Lower leg skin (tissue), 4 donors: ENCODE data around the gene SLC19A2. TPM values are rescaled to one million over a fixed set of nuclear protein-coding genes. Genes with fewer than 3 reads are reported as not detected.

Experiments used
- DNase-seq, 2 donors: peaks; one replicate each; pipeline ENCODE4 v3.0.0-alpha.2; 2019; ENCODE audit warnings: low spot score in 2 of 2
- H3K4me3 ChIP-seq: fragments of 200-600 bp; sonication (generic); 2 replicates; pipeline ENCODE4 v1.5.1; 2017; ENCODE audit warnings: mild to moderate bottlenecking, low read depth; ENCODE audit not compliant: poor library complexity, severe bottlenecking
- CTCF ChIP-seq, 3 donors: fragments of 450-650 bp; IDR thresholded peaks; one replicate each; pipeline ENCODE4 v1.5.1; 2016; ENCODE audit warnings: antibody characterized with exemption in 3 of 3, mild to moderate bottlenecking in 3 of 3, moderate library complexity in 2 of 3
- POLR2A ChIP-seq, 2 donors: fragments of 450-650 bp; IDR thresholded peaks; one replicate each; pipeline ENCODE4 v1.6.1; 2016 to 2017; ENCODE audit warnings: antibody characterized with exemption in 2 of 2, mild to moderate bottlenecking in 1 of 2, moderate library complexity in 1 of 2
- WGBS, 2 donors: methylation state at CpG; one replicate each; pipeline ENCODE4 v1.1.5; 2018; 5-methylcytosine and 5-hydroxymethylcytosine counted together
- intact Hi-C: fragments of 100-400 bp; cut with DNase I; formaldehyde crosslinking; loops from one replicate; pipeline ENCODE4 v1.15.0; 2023; ENCODE audit warnings: low total_unique reads
- total RNA-seq, 4 donors: library from RNA; depleted of rRNA; stranded (reverse); fragments of >200 nt; gene quantifications; one replicate each; pipeline ENCODE4 v1.1.0, GENCODE V29; 2016

The SLC19A2 gene
- total RNA-seq, 4 donors from 2014 or later = 25.2 to 37.4 (median 35.1) TPM

GRCh38 chr1:169427081-169427641 is 58.6 kb downstream of the SLC19A2 start, which contains the start of gene CCDC181:
TSS of gene CCDC181 (minus strand) at chr1:169427474. CDS start at chr1:169424927, 2,547 bp downstream.
- 1 to 2% methylated on average over 29 of the region's 29 CpGs for WGBS, 2 donors
- intact Hi-C loops = no loop called here
- TF ChIP-seq CTCF (IDR thresholded peaks at IDR 0.05) = no peak
- no peak for TF ChIP-seq POLR2A (IDR thresholded peaks at IDR 0.05)
- H3K4me3 ChIP-seq = no peak within 1 kb of the TSS
- no peak for DNase-seq

DNA sequence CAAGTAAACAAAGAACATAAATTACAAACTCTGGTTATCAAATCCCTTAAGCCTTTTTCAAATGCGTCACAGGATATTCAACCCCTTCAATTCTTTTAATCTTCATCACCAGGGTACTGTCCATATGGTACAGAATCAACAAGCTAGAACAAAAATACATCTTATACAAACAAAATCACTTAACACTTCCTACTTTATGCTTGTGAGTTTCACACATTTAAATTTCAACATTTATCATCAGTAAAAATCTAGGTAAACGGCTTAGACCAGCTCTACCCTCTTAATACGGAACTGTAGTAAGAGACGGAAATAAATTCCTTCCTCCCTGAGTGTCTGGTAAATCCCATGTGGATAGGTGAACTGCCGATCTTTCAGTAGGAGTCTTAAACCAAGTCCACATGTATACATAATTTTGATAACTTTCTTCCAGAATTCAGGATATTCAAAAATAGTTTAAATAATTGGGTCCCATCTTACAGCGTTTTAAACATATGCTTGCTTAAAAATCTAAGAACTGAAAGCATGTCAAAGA is 59.5 kb downstream of the SLC19A2 start:
- intact Hi-C loops = no loop called here
- TF ChIP-seq POLR2A (IDR thresholded peaks at IDR 0.05) (no peak), CTCF (IDR thresholded peaks at IDR 0.05) (no peak)
- H3K4me3 ChIP-seq = no peak overlapping the region
- 46 to 55% methylated on average over 6 of the region's 6 CpGs for WGBS, 2 donors
- no peak for DNase-seq

DNA sequence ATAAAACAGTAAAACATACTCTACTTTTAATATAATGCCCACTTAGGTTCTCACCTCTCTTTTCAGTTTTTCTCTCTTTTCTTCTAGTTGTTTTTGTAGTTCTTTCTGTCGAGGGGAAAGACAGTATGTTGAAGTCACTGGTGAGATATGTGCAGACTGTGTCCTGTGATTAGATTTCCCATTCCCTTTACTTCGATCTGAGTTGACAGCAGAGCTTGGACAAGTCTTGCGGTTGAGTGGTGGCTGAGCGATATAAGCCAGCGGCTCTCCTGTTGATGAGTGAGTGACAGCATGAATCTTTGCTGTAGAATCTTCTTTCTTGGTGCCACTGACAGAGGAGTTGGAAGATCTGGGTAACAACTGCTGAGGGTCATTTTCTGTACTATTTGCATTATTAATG is 64.4 kb downstream of the SLC19A2 start:
- TF ChIP-seq CTCF (IDR thresholded peaks at IDR 0.05) = no peak
- TF ChIP-seq POLR2A (IDR thresholded peaks at IDR 0.05) = no peak
- intact Hi-C loops = no loop called here
- DNase-seq = no peak
- H3K4me3 ChIP-seq = no peak overlapping the region
- WGBS, 2 donors = 90 to 96% methylated on average over 5 of the region's 5 CpGs

DNA sequence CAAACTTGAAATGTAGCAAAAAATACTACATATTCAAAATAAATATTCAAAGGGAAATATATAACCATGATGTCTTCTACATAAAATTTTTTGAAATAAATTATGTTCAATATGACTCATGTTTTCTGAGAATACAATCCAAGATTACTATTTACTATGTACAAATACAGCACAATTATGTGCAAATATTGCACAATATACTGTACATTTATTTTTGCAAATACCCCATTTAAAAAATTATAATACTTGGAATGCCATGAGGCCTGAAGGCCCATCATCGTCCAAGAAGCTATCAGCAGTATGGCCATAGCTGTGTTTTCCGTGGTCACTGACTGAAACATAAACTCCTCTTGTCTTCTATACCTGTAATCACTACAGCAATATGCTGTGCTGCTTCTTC is 70.8 kb downstream of the SLC19A2 start:
- WGBS, 2 donors = 83 to 89% methylated on average over 2 of the region's 2 CpGs
- no peak for DNase-seq
- no peak overlapping the region for H3K4me3 ChIP-seq
- no peak for TF ChIP-seq POLR2A (IDR thresholded peaks at IDR 0.05)
- no peak for TF ChIP-seq CTCF (IDR thresholded peaks at IDR 0.05)
- intact Hi-C loops = no loop called here

Other genes starting within 250 kb of the SLC19A2 start
- 1 to 10 TPM; 5.0 to 8.9 (median 8.4) TPM for gene NME7, start 118.1 kb downstream of the SLC19A2 start, total RNA-seq
- 10 to 100 TPM; 20.4 to 23.8 (median 21.3) TPM for gene BLZF1, start 117.7 kb downstream of the SLC19A2 start, total RNA-seq
- not detected for gene CCDC181, start 58.5 kb downstream of the SLC19A2 start, total RNA-seq
- 1 to 10 TPM in 3 of 4 donors, under 1 TPM in 1; 0.38 to 5.5 (median 2.7) TPM for gene F5, start 100.5 kb upstream of the SLC19A2 start, total RNA-seq
- gene SELP, start 144.2 kb upstream of the SLC19A2 start, total RNA-seq = 1 to 10 TPM in 1 of 4 donors, under 1 TPM in 3; 0.30 to 8.5 (median 0.54) TPM
- gene SELL, start 225.7 kb upstream of the SLC19A2 start, total RNA-seq = under 1 TPM in 2 of 4 donors, not detected in 2; 0.10 to 0.36 TPM
- gene SELE, start 248.1 kb upstream of the SLC19A2 start, total RNA-seq = 1 to 10 TPM in 1 of 4 donors, under 1 TPM in 1, not detected in 2; 0.21 to 2.6 TPM